Peyer's patch (tissue), 4 donors: ENCODE data around the gene APC2. TPM values are rescaled to one million over a fixed set of nuclear protein-coding genes. Genes with fewer than 3 reads are reported as not detected.

ENCODE experiments used
- DNase-seq, 3 donors: peaks; one replicate each; pipeline ENCODE4 v3.0.0-alpha.2; 2017 to 2019
- H3K27ac ChIP-seq, 4 donors: fragments of 200-600 bp; sonication (generic); one replicate each; pipeline ENCODE4 v1.5.1; 2016 to 2019
- H3K27me3 ChIP-seq, 2 donors: fragments of 200-600 bp; sonication (generic); one replicate each; pipeline ENCODE4 v1.5.1; 2019
- H3K36me3 ChIP-seq, 3 donors: fragments of 200-600 bp; sonication (generic); one replicate each; pipeline ENCODE4 v1.5.1; 2016 to 2019
- H3K4me1 ChIP-seq, 4 donors: fragments of 200-600 bp; sonication (generic); one replicate each; pipeline ENCODE4 v1.5.1; 2016 to 2019
- H3K4me3 ChIP-seq, 4 donors: fragments of 200-600 bp; sonication (generic); 1 replicate in 3 of 4; 2 replicates in 1 of 4; pipeline ENCODE4 v1.5.1; 2016 to 2019; ENCODE audit warnings: mild to moderate bottlenecking in 1 of 4
- H3K9me3 ChIP-seq, 4 donors: fragments of 200-600 bp; sonication (generic); one replicate each; pipeline ENCODE4 v1.5.1; 2016 to 2019; ENCODE audit warnings: mild to moderate bottlenecking in 1 of 4
- CTCF ChIP-seq, 6 experiments: fragments of 450-650 bp in 4 of 6; fragments of 200-600 bp in 2 of 6; sonication (generic) in 1 of 6; IDR thresholded peaks; one replicate each; pipeline ENCODE4 v1.5.1; 2017 to 2019; ENCODE audit warnings: antibody characterized with exemption in 6 of 6, mild to moderate bottlenecking in 3 of 6, moderate library complexity in 1 of 6
- POLR2A ChIP-seq, 2 donors: fragments of 450-650 bp; IDR thresholded peaks; one replicate each; pipeline ENCODE4 v1.5.1; 2017; ENCODE audit warnings: antibody characterized with exemption in 2 of 2, mild to moderate bottlenecking in 2 of 2, moderate library complexity in 2 of 2
- total RNA-seq, 4 donors: library from RNA; depleted of rRNA; stranded (reverse); fragments of >200 nt; gene quantifications; one replicate each; pipeline ENCODE4 v1.1.0, GENCODE V29; 2016

APC2 gene
- total RNA-seq, 4 donors from 2014 or later = 0.18 to 0.76 (median 0.27) TPM; not detected in 1

GRCh38 chr19:1467490-1468273 lies 17.8 kb downstream of the APC2 start:
- no peaks in the 10 kb centered on the region for H3K36me3 ChIP-seq
- no peak for DNase-seq
- TF ChIP-seq POLR2A (IDR thresholded peaks at IDR 0.05) = no peak
- no peak for TF ChIP-seq CTCF (IDR thresholded peaks at IDR 0.05)
- H3K27ac ChIP-seq = no peak overlapping the region
- peaks cover 24 to 73% (median 57%) of the 10 kb centered on the region in 4 donors for H3K4me1 ChIP-seq
- H3K27me3 ChIP-seq = peaks cover 0 to 64% of the 10 kb centered on the region in 2 donors
- no peaks in the 10 kb centered on the region for H3K9me3 ChIP-seq
- H3K4me3 ChIP-seq = peak overlapping the region in 3 of 4 donors; percentile 10 to 48 (median 18)

GRCh38 chr19:1468274-1468820 lies 18.4 kb downstream of the APC2 start:
- H3K27me3 ChIP-seq = peaks cover 0 to 68% of the 10 kb centered on the region in 2 donors
- H3K27ac ChIP-seq = no peak overlapping the region
- H3K36me3 ChIP-seq = no peaks in the 10 kb centered on the region
- TF ChIP-seq CTCF (IDR thresholded peaks at IDR 0.05) = no peak
- no peak for TF ChIP-seq POLR2A (IDR thresholded peaks at IDR 0.05)
- DNase-seq = no peak
- peak overlapping the region in 3 of 4 donors; percentile 48 to 56 (median 48) for H3K4me3 ChIP-seq
- H3K9me3 ChIP-seq = no peaks in the 10 kb centered on the region
- H3K4me1 ChIP-seq = peaks cover 24 to 75% (median 58%) of the 10 kb centered on the region in 4 donors

- no peak for TF ChIP-seq CTCF (IDR thresholded peaks at IDR 0.05)
- no peak for TF ChIP-seq POLR2A (IDR thresholded peaks at IDR 0.05)
- DNase-seq = no peak
- Histone ChIP-seq H3K9me3 (no peaks in the 10 kb centered on the region), H3K27me3 (peaks cover 0 to 68% of the 10 kb centered on the region in 2 donors), H3K4me1 (peaks cover 24 to 75% (median 58%) of the 10 kb centered on the region in 4 donors), H3K4me3 (peak overlapping the region in 3 of 4 donors; percentile 48 to 56 (median 48)), H3K27ac (no peak overlapping the region), H3K36me3 (no peaks in the 10 kb centered on the region)
Observed at GRCh38 chr19:1468821-1469254, 18.9 kb downstream of the APC2 start.

GRCh38 chr19:1469255-1470054 lies 19.5 kb downstream of the APC2 start:
- Histone ChIP-seq H3K27me3 (peaks cover 0 to 68% of the 10 kb centered on the region in 2 donors), H3K4me1 (peaks cover 24 to 75% (median 58%) of the 10 kb centered on the region in 4 donors), H3K4me3 (peak overlapping the region; percentile 16 to 56 (median 48))

More at GRCh38 chr19:1469255-1470054, 19.5 kb downstream of the APC2 start:
- Histone ChIP-seq H3K36me3 (peaks cover 0 to 2% (median 0%) of the 10 kb centered on the region in 3 donors), H3K9me3 (no peaks in the 10 kb centered on the region), H3K27ac (no peak overlapping the region)
- TF ChIP-seq CTCF (IDR thresholded peaks at IDR 0.05) (no peak), POLR2A (IDR thresholded peaks at IDR 0.05) (no peak)
- DNase-seq = no peak
